HepG2 (cell line): ENCODE measurements around the gene PTPRF. TPM values are rescaled to one million over a fixed set of nuclear protein-coding genes. Genes with fewer than 3 reads are reported as not detected.

ENCODE experiments used
- CREB3 ChIP-seq: sonication (generic); formaldehyde crosslinking; IDR thresholded peaks from 2 replicates; pipeline ENCODE4 v1.5.0; 2020; ENCODE audit warnings: missing genetic modification reagents
- GATA4 ChIP-seq: sonication (generic); IDR thresholded peaks from 2 replicates; pipeline ENCODE4 v1.6.1; 2016; ENCODE audit warnings: antibody characterized with exemption, low read depth, borderline replicate concordance
- GFI1 ChIP-seq: sonication (generic); formaldehyde crosslinking; IDR thresholded peaks from 2 replicates; pipeline ENCODE4 v1.5.0; 2020; ENCODE audit warnings: missing genetic modification reagents, mild to moderate bottlenecking, borderline replicate concordance
- JDP2 ChIP-seq: sonication (generic); formaldehyde crosslinking; IDR thresholded peaks from 2 replicates; pipeline ENCODE4 v1.8.1; 2022; ENCODE audit warnings: missing genetic modification reagents, borderline replicate concordance
- KDM1A ChIP-seq: IDR thresholded peaks from 2 replicates; pipeline ENCODE4 v1.6.1; 2016; ENCODE audit warnings: missing compliant biosample characterization
- MEF2D ChIP-seq: sonication (generic); formaldehyde crosslinking; IDR thresholded peaks from 2 replicates; pipeline ENCODE4 v1.5.1; 2020; ENCODE audit warnings: mild to moderate bottlenecking, missing genetic modification reagents
- MTERF4 ChIP-seq: sonication (generic); formaldehyde crosslinking; IDR thresholded peaks from 2 replicates; pipeline ENCODE4 v1.8.0; 2023; ENCODE audit warnings: mild to moderate bottlenecking, missing genetic modification reagents
- RCOR2 ChIP-seq: IDR thresholded peaks from 2 replicates; pipeline ENCODE4 v1.6.1; 2016; ENCODE audit warnings: missing biosample characterization, missing genetic modification reagents
- SIN3B ChIP-seq: fragments of 150-350 bp; IDR thresholded peaks from 2 replicates; pipeline ENCODE4 v1.6.1; 2014; ENCODE audit warnings: low read length
- SOX6 ChIP-seq, 2 experiments: fragments of 450-650 bp in 1 of 2; sonication (generic) in 1 of 2; formaldehyde crosslinking in 1 of 2; IDR thresholded peaks; 2 replicates each; pipeline versions ENCODE4 v1.4.0 to v1.6.1; 2017 to 2020; ENCODE audit warnings: antibody characterized with exemption in 1 of 2, mild to moderate bottlenecking in 1 of 2, missing genetic modification reagents in 1 of 2
- THAP11 ChIP-seq: IDR thresholded peaks from 2 replicates; pipeline ENCODE4 v1.6.1; 2016; ENCODE audit warnings: missing biosample characterization, missing genetic modification reagents
- ZHX1 ChIP-seq: sonication (generic); formaldehyde crosslinking; IDR thresholded peaks from 2 replicates; pipeline ENCODE4 v1.8.1; 2022; ENCODE audit warnings: low read depth, mild to moderate bottlenecking, missing genetic modification reagents
- ZMYM3 ChIP-seq: sonication (generic); formaldehyde crosslinking; IDR thresholded peaks from 2 replicates; pipeline ENCODE4 v1.5.1; 2020; ENCODE audit warnings: mild to moderate bottlenecking, missing genetic modification reagents
- ZNF12 ChIP-seq: sonication (generic); formaldehyde crosslinking; IDR thresholded peaks from 2 replicates; pipeline ENCODE4 v1.5.0; 2020; ENCODE audit warnings: missing genetic modification reagents
- ZNF296 ChIP-seq: sonication (generic); formaldehyde crosslinking; conservative IDR thresholded peaks from 2 replicates; pipeline ENCODE4 v1.5.0; 2020; ENCODE audit warnings: mild to moderate bottlenecking, missing genetic modification reagents
- ZNF333 ChIP-seq: sonication (generic); formaldehyde crosslinking; IDR thresholded peaks from 2 replicates; pipeline ENCODE4 v1.4.0; 2020; ENCODE audit warnings: mild to moderate bottlenecking, missing genetic modification reagents, borderline replicate concordance
- ZNF562 ChIP-seq: sonication (generic); formaldehyde crosslinking; IDR thresholded peaks from 2 replicates; pipeline ENCODE4 v1.8.0; 2022; ENCODE audit warnings: missing genetic modification reagents, borderline replicate concordance
- ZNF615 ChIP-seq: sonication (generic); formaldehyde crosslinking; IDR thresholded peaks from 2 replicates; pipeline ENCODE4 v1.5.0; 2020; ENCODE audit warnings: mild to moderate bottlenecking, missing genetic modification reagents, borderline replicate concordance
- ZNF749 ChIP-seq: sonication (generic); formaldehyde crosslinking; IDR thresholded peaks from 2 replicates; pipeline ENCODE4 v1.8.0; 2022; ENCODE audit warnings: mild to moderate bottlenecking, missing genetic modification reagents, moderate library complexity, borderline replicate concordance
- ZNF766 ChIP-seq: sonication (generic); formaldehyde crosslinking; IDR thresholded peaks from 2 replicates; pipeline ENCODE4 v1.5.0; 2020; ENCODE audit warnings: missing genetic modification reagents, borderline replicate concordance
- ZSCAN25 ChIP-seq: sonication (generic); formaldehyde crosslinking; IDR thresholded peaks from 2 replicates; pipeline ENCODE4 v1.8.0; 2022; ENCODE audit warnings: mild to moderate bottlenecking, missing genetic modification reagents
- polyA plus RNA-seq, 8 experiments: library from polyadenylated mRNA; depleted of rRNA in 3 of 8; stranded (reverse) in 7 of 8; unstranded in 1 of 8; fragments of >200 nt; fragmentation: Illumina TruSeq in 4 of 8; extraction: Trizol in 4 of 8; gene quantifications; 2 replicates each; pipeline versions ENCODE4 v1.2.1 to v1.2.3, GENCODE V29; 2011 to 2016; ENCODE audit warnings: low read depth in 4 of 8, missing spikeins in 1 of 8, mixed read lengths in 1 of 8; ENCODE audit not compliant: insufficient read depth in 1 of 8
- total RNA-seq, 5 experiments: library from RNA; depleted of rRNA; stranded (reverse); fragments of >200 nt; fragmentation: Illumina TruSeq; extraction: Trizol; gene quantifications; 2 replicates each; pipeline ENCODE4 v1.2.3, GENCODE V29; 2016; ENCODE audit warnings: low read depth in 1 of 5
- TF ChIP-seq, protein P1 (sequence below): sonication (generic); formaldehyde crosslinking; IDR thresholded peaks from 2 replicates; pipeline ENCODE4 v1.5.1; 2020; ENCODE audit warnings: mild to moderate bottlenecking, moderate library complexity, missing genetic modification reagents

The PTPRF gene
- total and polyA plus RNA-seq, 2 of the 13 experiments (the other 11 are each of a cell fraction or from before 2014, with no cell fraction given): 55.9 to 167 TPM

GRCh38 chr1:43650310-43651085, 119.8 kb downstream of the PTPRF start (continued):
- TF ChIP-seq CREB3 (CRISPR knock-in tag) (0 out of 2 replicates have a peak, but pooled peaks have one; percentile 30), ZNF562 (CRISPR knock-in tag) (no peak), GATA4 (peak; percentile 87; the same call in 1 of the 2 replicates), ZNF12 (CRISPR knock-in tag) (peak; percentile 76), ZSCAN25 (CRISPR knock-in tag) (peak; percentile 48; the same call in 1 of the 2 replicates), MEF2D (CRISPR knock-in tag) (no peak), MTERF4 (CRISPR knock-in tag) (0 out of 2 replicates have a peak, but pooled peaks have one; percentile 48), ZNF296 (CRISPR knock-in tag) (no peak), GFI1 (peak; percentile 61; the same call in 1 of the 2 replicates), RCOR2 (0 out of 2 replicates have a peak, but pooled peaks have one; percentile 10), ZNF766 (CRISPR knock-in tag) (peak; percentile 25; the same call in 1 of the 2 replicates), KDM1A (CRISPR knock-in tag) (0 out of 2 replicates have a peak, but pooled peaks have one; percentile 66), ZHX1 (CRISPR knock-in tag) (no peak), THAP11 (CRISPR knock-in tag) (peak; percentile 74), JDP2 (CRISPR knock-in tag) (no peak; the same call in 1 of the 2 replicates), SIN3B (no peak; the same call in 1 of the 2 replicates), ZNF615 (CRISPR knock-in tag) (0 out of 2 replicates have a peak, but pooled peaks have one; percentile 51), ZNF333 (0 out of 2 replicates have a peak, but pooled peaks have one; percentile 63), ZNF749 (CRISPR knock-in tag) (peak; percentile 81; the same call in 1 of the 2 replicates), ZMYM3 (CRISPR knock-in tag) (peak; percentile 80), SOX6 (IDR thresholded peaks at IDR 0.05) (no peak), SOX6 (CRISPR knock-in tag; IDR thresholded peaks at IDR 0.05) (peak; percentile 21; the same call in 1 of the 2 replicates)
- TF ChIP-seq, protein P1, sequence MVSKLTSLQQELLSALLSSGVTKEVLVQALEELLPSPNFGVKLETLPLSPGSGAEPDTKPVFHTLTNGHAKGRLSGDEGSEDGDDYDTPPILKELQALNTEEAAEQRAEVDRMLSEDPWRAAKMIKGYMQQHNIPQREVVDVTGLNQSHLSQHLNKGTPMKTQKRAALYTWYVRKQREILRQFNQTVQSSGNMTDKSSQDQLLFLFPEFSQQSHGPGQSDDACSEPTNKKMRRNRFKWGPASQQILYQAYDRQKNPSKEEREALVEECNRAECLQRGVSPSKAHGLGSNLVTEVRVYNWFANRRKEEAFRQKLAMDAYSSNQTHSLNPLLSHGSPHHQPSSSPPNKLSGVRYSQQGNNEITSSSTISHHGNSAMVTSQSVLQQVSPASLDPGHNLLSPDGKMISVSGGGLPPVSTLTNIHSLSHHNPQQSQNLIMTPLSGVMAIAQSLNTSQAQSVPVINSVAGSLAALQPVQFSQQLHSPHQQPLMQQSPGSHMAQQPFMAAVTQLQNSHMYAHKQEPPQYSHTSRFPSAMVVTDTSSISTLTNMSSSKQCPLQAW (CRISPR knock-in tag): no peak
